Ishikawa (cell line): ENCODE measurements around the gene DDX49.

Source experiments
- CEBPB ChIP-seq: IDR thresholded peaks from 2 replicates; pipeline ENCODE4 v1.6.1; 2012
- EGR1 ChIP-seq: IDR thresholded peaks from 2 replicates; pipeline ENCODE4 v1.6.1; 2012
- EP300 ChIP-seq: IDR thresholded peaks from 2 replicates; pipeline ENCODE4 v1.6.1; 2012; ENCODE audit warnings: borderline replicate concordance
- RAD21 ChIP-seq: IDR thresholded peaks from 2 replicates; pipeline ENCODE4 v1.6.1; 2012; ENCODE audit warnings: low read depth
- REST ChIP-seq: IDR thresholded peaks from 2 replicates; pipeline ENCODE4 v1.6.1; 2012; ENCODE audit warnings: low read depth, mild to moderate bottlenecking
- TAF1 ChIP-seq: IDR thresholded peaks from 2 replicates; pipeline ENCODE4 v1.6.1; 2012; ENCODE audit warnings: low read depth, mild to moderate bottlenecking
- YY1 ChIP-seq: IDR thresholded peaks from 2 replicates; pipeline ENCODE4 v1.6.1; 2012; ENCODE audit warnings: low read depth
- TF ChIP-seq, protein P1 (sequence below): IDR thresholded peaks from 2 replicates; pipeline ENCODE4 v1.6.1; 2012

DNA sequence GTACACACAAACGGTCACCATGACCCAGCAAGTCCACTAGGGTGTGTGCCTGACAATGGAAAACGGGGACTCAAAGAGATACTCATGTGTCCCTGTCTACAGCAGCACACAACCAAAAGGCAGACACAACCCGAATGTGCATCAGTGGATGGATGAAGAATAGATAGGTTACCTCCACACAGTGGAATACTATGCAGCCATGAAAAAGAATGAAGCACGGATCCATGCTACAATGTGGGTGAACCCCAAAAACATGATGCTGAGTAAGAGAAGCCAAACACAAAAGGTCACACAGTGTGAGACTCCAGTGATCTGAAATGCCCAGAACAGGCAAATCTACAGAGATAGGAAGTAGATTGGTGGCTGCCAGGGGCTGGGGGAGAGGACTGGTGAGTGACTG is 32.5 kb upstream of the DDX49 start:
- no peak for TF ChIP-seq EP300
- TF ChIP-seq YY1, result no peak
- no peak for TF ChIP-seq TAF1
- TF ChIP-seq RAD21, result no peak
- TF ChIP-seq REST, result no peak
- TF ChIP-seq, protein P1, sequence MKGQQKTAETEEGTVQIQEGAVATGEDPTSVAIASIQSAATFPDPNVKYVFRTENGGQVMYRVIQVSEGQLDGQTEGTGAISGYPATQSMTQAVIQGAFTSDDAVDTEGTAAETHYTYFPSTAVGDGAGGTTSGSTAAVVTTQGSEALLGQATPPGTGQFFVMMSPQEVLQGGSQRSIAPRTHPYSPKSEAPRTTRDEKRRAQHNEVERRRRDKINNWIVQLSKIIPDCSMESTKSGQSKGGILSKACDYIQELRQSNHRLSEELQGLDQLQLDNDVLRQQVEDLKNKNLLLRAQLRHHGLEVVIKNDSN, result no peak
- no peak for TF ChIP-seq EGR1
- TF ChIP-seq CEBPB, result no peak
